GM12873 (cell line): ENCODE data around the gene RECQL.

Experiments used
- CTCF ChIP-seq: IDR thresholded peaks from 2 replicates; pipeline ENCODE4 v1.5.1; 2012; ENCODE audit warnings: low read depth, mild to moderate bottlenecking, moderate library complexity, low read length, control low read depth; ENCODE audit not compliant: insufficient read depth; ENCODE audit errors: missing control alignments

The RECQL gene

GRCh38 chr12:21501258-21502163 is at the start of gene RECQL, which contains the start of gene GOLT1B:
RECQL (minus strand) TSS chr12:21501635; CDS start chr12:21499570, 2,065 bp downstream.
GOLT1B (plus strand) TSS chr12:21501789; CDS start chr12:21501924, 135 bp downstream.
- no peak for TF ChIP-seq CTCF

- no peak for TF ChIP-seq CTCF
These were observed 46.0 kb upstream of the RECQL start for GRCh38 chr12:21547437-21547836.

- no peak for TF ChIP-seq CTCF
These were observed 45.3 kb upstream of the RECQL start for GRCh38 chr12:21546716-21547115.

- no peak for TF ChIP-seq CTCF
These were observed 44.1 kb upstream of the RECQL start for GRCh38 chr12:21545557-21545956.

GRCh38 chr12:21543151-21543550 is 41.7 kb upstream of the RECQL start:
- TF ChIP-seq CTCF, result no peak

GRCh38 chr12:21542403-21542802 is 41.0 kb upstream of the RECQL start:
- TF ChIP-seq CTCF, result no peak

- no peak for TF ChIP-seq CTCF
These were observed 40.3 kb upstream of the RECQL start for GRCh38 chr12:21541773-21542172.
